Mesendoderm (in vitro differentiated cells): ENCODE measurements around the gene ECEL1.

Source experiments
- DNase-seq: peaks from one replicate; pipeline ENCODE4 v3.0.0; 2013
- H2AK5ac ChIP-seq: 2 replicates; pipeline ENCODE4 v1.6.1; 2013; ENCODE audit warnings: low read length, inconsistent platforms
- H2BK120ac ChIP-seq: 2 replicates; pipeline ENCODE4 v1.6.1; 2013; ENCODE audit warnings: low read depth, mild to moderate bottlenecking, low read length, moderate library complexity, mixed read lengths
- H2BK15ac ChIP-seq: replicated peaks from 2 replicates; pipeline ENCODE4 v1.6.1; 2013; ENCODE audit warnings: low read depth, mild to moderate bottlenecking, moderate library complexity
- H2BK5ac ChIP-seq: 2 replicates; pipeline ENCODE4 v1.6.1; 2013; ENCODE audit warnings: low read length, inconsistent platforms
- H3K18ac ChIP-seq: 2 replicates; pipeline ENCODE4 v1.6.1; 2013; ENCODE audit warnings: mild to moderate bottlenecking, low read length, mixed read lengths
- H3K23ac ChIP-seq: one replicate; pipeline ENCODE4 v1.6.1; 2013; ENCODE audit warnings: low read length
- H3K27ac ChIP-seq: 2 replicates; pipeline ENCODE4 v1.5.1; 2013; ENCODE audit warnings: low read depth, mild to moderate bottlenecking, inconsistent platforms, low read length, moderate library complexity
- H3K27me3 ChIP-seq: 2 replicates; pipeline ENCODE4 v1.6.1; 2013; ENCODE audit warnings: low read length, control low read depth, mild to moderate bottlenecking, inconsistent platforms; ENCODE audit not compliant: insufficient read depth, poor library complexity
- H3K36me3 ChIP-seq: 2 replicates; pipeline ENCODE4 v1.6.1; 2013; ENCODE audit warnings: low read length, inconsistent platforms; ENCODE audit not compliant: control insufficient read depth, insufficient read depth
- H3K4ac ChIP-seq: one replicate; pipeline ENCODE4 v1.6.1; 2013; ENCODE audit warnings: low read depth, mild to moderate bottlenecking, low read length, moderate library complexity
- H3K4me1 ChIP-seq: 2 replicates; pipeline ENCODE4 v1.6.1; 2013; ENCODE audit warnings: low read depth, low read length, inconsistent platforms; ENCODE audit not compliant: control insufficient read depth
- H3K4me2 ChIP-seq: 2 replicates; pipeline ENCODE4 v1.6.1; 2013; ENCODE audit warnings: low read length
- H3K4me3 ChIP-seq: 2 replicates; pipeline ENCODE4 v1.5.1; 2013; ENCODE audit warnings: mild to moderate bottlenecking, low read length
- H3K56ac ChIP-seq: one replicate; pipeline ENCODE4 v1.6.1; 2013; ENCODE audit warnings: low read length
- H3K79me1 ChIP-seq: 2 replicates; pipeline ENCODE4 v1.6.1; 2013; ENCODE audit warnings: low read length, inconsistent platforms
- H3K79me2 ChIP-seq: 2 replicates; pipeline ENCODE4 v1.6.1; 2013; ENCODE audit warnings: mild to moderate bottlenecking, low read length; ENCODE audit not compliant: control insufficient read depth, insufficient read depth
- H3K9ac ChIP-seq: 2 replicates; pipeline ENCODE4 v1.6.1; 2013; ENCODE audit warnings: low read length, inconsistent platforms
- H4K5ac ChIP-seq: one replicate; pipeline ENCODE4 v1.6.1; 2013; ENCODE audit warnings: low read length
- H4K8ac ChIP-seq: one replicate; pipeline ENCODE4 v1.6.1; 2013; ENCODE audit warnings: low read depth, mild to moderate bottlenecking, control low read depth, low read length, moderate library complexity
- WGBS: extraction: QIAGEN DNeasy Blood & Tissue Kit; methylation state at CpG from one replicate; pipeline ENCODE4 v1.1.7; 2013; ENCODE audit warnings: low lambda C conversion rate, missing lambda C conversion rate; ENCODE audit not compliant: insufficient coverage; ENCODE audit errors: extremely low coverage; 5-methylcytosine and 5-hydroxymethylcytosine counted together

Gene ECEL1

DNA sequence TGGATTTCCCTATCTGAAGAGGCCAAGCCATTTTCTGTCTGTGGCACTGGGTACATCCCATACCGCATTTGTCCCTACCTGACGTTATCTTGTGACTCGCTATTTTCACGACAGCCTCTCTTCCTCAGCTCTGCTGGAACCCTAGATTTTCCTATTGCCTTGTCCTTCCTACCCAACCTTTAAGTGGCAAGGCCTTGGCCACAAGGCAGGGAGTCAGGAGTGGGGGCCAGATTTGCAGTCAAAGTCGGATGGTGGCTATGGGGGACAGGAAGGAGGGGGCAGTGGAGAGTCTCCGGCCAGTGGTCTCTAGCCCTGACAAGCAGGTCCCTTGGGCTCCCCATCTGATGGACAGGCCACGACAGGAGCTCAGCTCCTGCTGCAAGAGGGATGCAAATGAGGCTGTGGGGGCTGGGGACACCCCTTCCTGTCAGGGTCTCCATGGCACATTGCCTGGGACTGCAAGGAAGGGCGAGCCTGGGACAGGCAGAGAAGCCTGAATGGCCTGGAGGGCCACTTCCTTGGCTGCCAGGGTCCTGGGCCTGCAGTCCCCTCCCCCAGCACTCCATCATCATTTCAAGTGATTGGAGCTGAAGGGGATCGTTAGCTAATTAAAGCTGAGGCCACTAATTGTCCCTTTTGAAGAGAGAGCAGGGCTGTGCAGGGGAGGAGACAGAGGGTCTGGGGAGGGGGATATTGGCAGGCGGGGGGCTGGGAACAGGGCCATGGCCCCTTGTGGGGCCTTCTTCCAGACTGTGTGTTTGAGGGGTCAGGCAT lies 6.3 kb upstream of the ECEL1 start:
- H3K18ac ChIP-seq = no peak overlapping the region
- no peak overlapping the region for H3K4ac ChIP-seq
- no peak overlapping the region for H2BK5ac ChIP-seq
- H3K36me3 ChIP-seq = no peaks in the 10 kb centered on the region
- no peak overlapping the region for H3K56ac ChIP-seq
- H4K5ac ChIP-seq = no peak overlapping the region
- H3K79me2 ChIP-seq = no peaks in the 10 kb centered on the region
- H3K27me3 ChIP-seq = no peaks in the 10 kb centered on the region
- H2AK5ac ChIP-seq = no peak overlapping the region
- H2BK15ac ChIP-seq = no peak overlapping the region
- no peaks in the 10 kb centered on the region for H3K4me1 ChIP-seq
- no peak overlapping the region for H3K23ac ChIP-seq
- H3K4me2 ChIP-seq = no peak overlapping the region
- no peak overlapping the region for H4K8ac ChIP-seq
- no peak overlapping the region for H3K4me3 ChIP-seq
- H3K9ac ChIP-seq = no peak overlapping the region
- no peak overlapping the region for H2BK120ac ChIP-seq
- no peak overlapping the region for H3K27ac ChIP-seq
- DNase-seq = no peak
- no CpG with 5 or more reads among the region's 10 CpGs for WGBS
- no peaks in the 10 kb centered on the region for H3K79me1 ChIP-seq

GRCh38 chr2:232492963-232493700 lies 5.5 kb upstream of the ECEL1 start:
- WGBS = no CpG with 5 or more reads among the region's 24 CpGs
- no peak overlapping the region for H3K23ac ChIP-seq

DNA sequence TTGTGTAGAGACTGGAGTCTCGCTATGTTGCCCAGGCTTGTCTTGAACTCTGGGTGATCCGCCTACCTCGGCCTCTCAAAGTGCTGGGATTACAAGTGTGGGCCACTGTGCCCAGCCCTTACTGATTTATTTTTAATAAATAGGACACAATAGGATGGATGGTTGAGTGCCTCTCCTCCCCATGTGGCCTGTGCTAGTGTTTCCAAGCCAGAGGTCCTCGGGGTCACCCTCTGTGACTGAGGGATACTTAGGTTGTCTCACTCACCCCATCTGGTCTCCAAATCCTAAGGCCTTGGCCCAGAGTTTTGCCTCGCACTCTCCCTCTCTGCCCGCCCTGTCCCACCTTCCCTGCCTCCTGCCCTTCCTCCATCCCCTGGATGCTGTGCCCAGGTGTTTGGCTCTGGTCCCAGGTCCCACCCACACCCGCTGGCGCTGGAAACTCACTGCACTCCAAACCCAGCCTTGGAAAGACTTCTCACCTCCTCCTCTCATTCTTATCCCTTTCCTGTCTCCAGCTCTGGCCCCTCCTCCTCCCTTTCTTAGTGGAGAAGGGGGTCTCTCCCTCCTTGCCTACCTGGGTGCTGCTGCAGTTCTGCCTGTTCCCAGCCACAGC lies 4.7 kb upstream of the ECEL1 start:
- WGBS = no CpG with 5 or more reads among the region's 8 CpGs
- H2BK120ac ChIP-seq = no peak overlapping the region
- H4K8ac ChIP-seq = no peak overlapping the region
- no peaks in the 10 kb centered on the region for H3K4me1 ChIP-seq
- no peak overlapping the region for H4K5ac ChIP-seq
- H3K23ac ChIP-seq = no peak overlapping the region
- peaks cover under 1% of the 10 kb centered on the region for H3K27me3 ChIP-seq
- H3K79me2 ChIP-seq = no peaks in the 10 kb centered on the region
- no peak overlapping the region for H2BK15ac ChIP-seq
- no peak overlapping the region for H3K4ac ChIP-seq
- no peak overlapping the region for H3K56ac ChIP-seq
- no peak overlapping the region for H2AK5ac ChIP-seq
- no peak overlapping the region for H3K9ac ChIP-seq
- H3K27ac ChIP-seq = no peak overlapping the region
- H2BK5ac ChIP-seq = no peak overlapping the region
- H3K4me3 ChIP-seq = no peak overlapping the region
- H3K18ac ChIP-seq = no peak overlapping the region
- H3K79me1 ChIP-seq = no peaks in the 10 kb centered on the region
- no peak for DNase-seq
- H3K4me2 ChIP-seq = no peak overlapping the region
- H3K36me3 ChIP-seq = no peaks in the 10 kb centered on the region

More at GRCh38 chr2:232492963-232493700, 5.5 kb upstream of the ECEL1 start:
- H3K79me2 ChIP-seq = no peaks in the 10 kb centered on the region
- no peak overlapping the region for H3K4me2 ChIP-seq
- no peak overlapping the region for H3K56ac ChIP-seq
- no peak overlapping the region for H3K4me3 ChIP-seq
- H2BK120ac ChIP-seq = no peak overlapping the region
- no peak overlapping the region for H4K5ac ChIP-seq
- no peak overlapping the region for H4K8ac ChIP-seq
- no peaks in the 10 kb centered on the region for H3K79me1 ChIP-seq
- H2BK5ac ChIP-seq = no peak overlapping the region
- no peak overlapping the region for H3K4ac ChIP-seq
- DNase-seq = no peak
- no peaks in the 10 kb centered on the region for H3K36me3 ChIP-seq
- H3K18ac ChIP-seq = no peak overlapping the region
- H3K9ac ChIP-seq = no peak overlapping the region
- H3K27ac ChIP-seq = no peak overlapping the region
- no peaks in the 10 kb centered on the region for H3K4me1 ChIP-seq
- H3K27me3 ChIP-seq = no peaks in the 10 kb centered on the region
- no peak overlapping the region for H2BK15ac ChIP-seq
- H2AK5ac ChIP-seq = no peak overlapping the region

DNA sequence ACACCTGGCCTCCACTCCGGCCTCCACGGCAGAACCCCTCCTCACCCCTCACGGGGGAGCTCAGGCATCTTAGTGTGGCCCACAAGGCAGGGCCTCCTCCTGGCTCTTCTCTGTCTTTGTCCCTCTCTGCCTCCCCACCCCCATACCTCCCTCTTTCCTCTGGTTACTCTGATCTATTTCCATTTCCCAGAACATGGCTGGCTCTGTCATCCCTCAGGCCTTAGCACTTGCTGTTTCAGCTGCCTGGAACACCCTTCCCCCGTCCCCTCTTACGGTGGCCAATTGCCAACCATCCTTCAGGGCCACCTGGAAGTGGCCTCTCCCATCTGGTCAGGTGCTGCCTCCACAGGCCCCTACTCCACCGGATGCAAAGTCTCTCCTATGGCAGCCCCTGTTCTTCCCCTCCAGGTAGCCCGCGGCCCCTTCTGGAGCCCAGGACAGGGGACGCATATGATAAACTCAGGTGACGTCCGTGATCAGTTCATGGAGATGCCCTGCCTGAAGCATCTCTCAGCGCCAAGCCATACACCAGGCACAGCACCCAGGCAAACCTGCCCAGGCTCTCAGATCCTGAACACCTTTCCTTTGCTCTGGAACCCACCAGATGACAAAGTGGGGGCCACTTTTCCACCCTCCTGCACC lies 3.6 kb upstream of the ECEL1 start:
- Histone ChIP-seq H3K23ac (no peak overlapping the region), H2AK5ac (no peak overlapping the region), H3K4me3 (no peak overlapping the region), H3K56ac (no peak overlapping the region), H3K27ac (no peak overlapping the region), H2BK15ac (no peak overlapping the region), H3K4me1 (no peaks in the 10 kb centered on the region), H3K18ac (no peak overlapping the region), H3K36me3 (no peaks in the 10 kb centered on the region), H2BK5ac (no peak overlapping the region), H2BK120ac (no peak overlapping the region), H3K9ac (no peak overlapping the region), H3K4ac (no peak overlapping the region), H4K8ac (no peak overlapping the region), H3K27me3 (peaks cover 11% of the 10 kb centered on the region), H3K79me1 (no peaks in the 10 kb centered on the region), H4K5ac (no peak overlapping the region), H3K79me2 (no peaks in the 10 kb centered on the region), H3K4me2 (no peak overlapping the region)
- DNase-seq = no peak
- no CpG with 5 or more reads among the region's 12 CpGs for WGBS

- no peak for DNase-seq
- no peak overlapping the region for H3K9ac ChIP-seq
- H3K56ac ChIP-seq = no peak overlapping the region
- H2AK5ac ChIP-seq = no peak overlapping the region
- H3K36me3 ChIP-seq = no peaks in the 10 kb centered on the region
- H3K4me1 ChIP-seq = no peaks in the 10 kb centered on the region
- H3K4me2 ChIP-seq = no peak overlapping the region
- no peak overlapping the region for H4K8ac ChIP-seq
- WGBS = no CpG with 5 or more reads among the region's 30 CpGs
- H4K5ac ChIP-seq = no peak overlapping the region
- no peak overlapping the region for H2BK5ac ChIP-seq
- no peak overlapping the region for H2BK120ac ChIP-seq
- no peaks in the 10 kb centered on the region for H3K79me1 ChIP-seq
- H3K18ac ChIP-seq = no peak overlapping the region
- H3K4me3 ChIP-seq = no peak overlapping the region
- peaks cover 19% of the 10 kb centered on the region for H3K27me3 ChIP-seq
- no peaks in the 10 kb centered on the region for H3K79me2 ChIP-seq
- H3K4ac ChIP-seq = no peak overlapping the region
- H3K23ac ChIP-seq = no peak overlapping the region
- H2BK15ac ChIP-seq = no peak overlapping the region
- H3K27ac ChIP-seq = no peak overlapping the region
Measured at GRCh38 chr2:232490221-232491138, 2.8 kb upstream of the ECEL1 start.
